ENCODE results near the gene RAC2.
"Not testable (repeated sequence)": the region's sequence is repeated elsewhere in the genome, so short reads cannot be mapped to it uniquely, and the experiment has no call there.

Gene RAC2

GRCh38 chr22:37201443-37201820 lies 42.6 kb downstream of the RAC2 start:
- DNase-seq, result not testable (repeated sequence)

- DNase-seq, result no peak
These were observed 44.3 kb downstream of the RAC2 start for GRCh38 chr22:37199760-37200108.

- DNase-seq, result peak; percentile 93
These were observed 44.8 kb downstream of the RAC2 start for GRCh38 chr22:37199103-37199759.

DNA sequence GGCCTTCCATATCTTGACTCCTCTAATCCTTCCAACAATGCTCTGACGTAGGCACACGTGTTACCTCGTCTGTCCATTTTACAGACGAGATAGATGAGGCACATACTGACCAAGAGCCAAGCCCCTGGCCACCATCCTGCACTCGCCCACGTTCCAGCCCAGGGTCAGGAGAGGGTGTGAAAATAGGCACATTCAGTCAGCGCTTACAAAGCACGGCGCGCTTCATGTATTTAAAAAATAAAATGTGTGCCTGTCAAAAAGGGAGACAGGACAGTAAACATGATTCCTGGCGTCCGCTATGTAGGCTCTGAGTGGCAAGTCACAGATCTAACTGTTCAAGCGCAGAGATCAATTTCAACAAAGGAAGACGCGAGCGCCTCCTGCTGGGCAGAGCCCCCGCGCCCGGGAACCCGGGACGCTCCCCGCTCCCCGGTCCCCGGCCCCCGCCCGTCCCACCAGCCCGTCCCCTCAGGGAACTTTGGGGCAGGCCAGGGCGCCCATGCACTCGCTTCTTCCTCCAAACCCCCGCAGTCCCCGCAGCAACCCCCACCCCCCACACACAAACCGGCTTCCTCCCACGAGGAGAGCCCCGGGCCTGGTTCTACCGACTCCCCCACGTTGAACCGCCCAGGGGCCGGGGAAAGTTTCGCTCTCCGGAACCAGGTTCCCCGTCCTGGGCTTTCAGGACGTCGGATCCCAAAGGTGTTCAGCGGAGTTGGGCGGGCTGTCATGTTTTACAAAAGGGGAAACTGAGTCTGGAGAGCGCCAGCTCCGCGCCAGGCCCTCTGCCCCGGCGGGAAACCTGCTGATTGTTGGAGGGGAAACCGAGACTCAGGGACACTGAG lies 45.6 kb downstream of the RAC2 start:
- peak; percentile 10 for DNase-seq

DNA sequence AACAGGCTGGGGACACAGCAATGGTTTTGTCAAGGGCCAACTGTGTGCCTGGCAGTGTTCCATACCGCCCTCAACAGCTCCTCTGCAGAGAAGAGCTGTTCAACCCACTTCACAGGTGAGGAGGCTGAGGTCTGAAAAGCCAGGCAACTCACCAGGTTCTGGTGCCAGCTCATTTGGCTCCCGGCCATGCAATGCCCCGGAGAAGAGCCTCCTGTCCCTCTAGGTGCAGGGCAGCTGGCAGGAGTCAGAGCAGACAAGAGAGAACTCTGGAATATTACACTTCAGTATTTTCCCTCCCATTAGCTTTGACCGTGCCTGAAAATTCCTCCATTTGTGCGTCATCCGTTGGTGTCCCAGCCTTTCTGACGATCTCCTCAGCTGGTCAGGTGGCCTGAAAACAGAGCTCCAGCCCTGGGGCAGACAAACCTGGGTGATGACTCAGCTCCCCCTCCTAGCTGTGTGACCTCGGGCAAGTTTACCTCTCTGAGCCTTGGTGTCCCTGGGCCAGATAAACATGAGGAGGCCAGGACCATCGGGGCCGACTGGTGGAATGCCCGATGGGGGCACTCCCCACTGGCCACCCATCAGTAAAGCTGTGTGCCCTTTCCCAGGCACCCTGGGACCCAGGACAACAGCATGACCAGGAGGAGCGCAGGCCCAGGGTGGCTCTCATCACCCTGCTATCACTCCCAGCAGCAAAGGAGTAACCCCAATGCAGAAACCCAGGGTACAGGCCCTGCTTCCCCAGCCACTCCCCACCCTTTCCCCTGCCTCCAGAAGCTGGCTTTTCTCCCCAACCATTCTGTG lies 46.4 kb downstream of the RAC2 start:
- no peak for DNase-seq

DNA sequence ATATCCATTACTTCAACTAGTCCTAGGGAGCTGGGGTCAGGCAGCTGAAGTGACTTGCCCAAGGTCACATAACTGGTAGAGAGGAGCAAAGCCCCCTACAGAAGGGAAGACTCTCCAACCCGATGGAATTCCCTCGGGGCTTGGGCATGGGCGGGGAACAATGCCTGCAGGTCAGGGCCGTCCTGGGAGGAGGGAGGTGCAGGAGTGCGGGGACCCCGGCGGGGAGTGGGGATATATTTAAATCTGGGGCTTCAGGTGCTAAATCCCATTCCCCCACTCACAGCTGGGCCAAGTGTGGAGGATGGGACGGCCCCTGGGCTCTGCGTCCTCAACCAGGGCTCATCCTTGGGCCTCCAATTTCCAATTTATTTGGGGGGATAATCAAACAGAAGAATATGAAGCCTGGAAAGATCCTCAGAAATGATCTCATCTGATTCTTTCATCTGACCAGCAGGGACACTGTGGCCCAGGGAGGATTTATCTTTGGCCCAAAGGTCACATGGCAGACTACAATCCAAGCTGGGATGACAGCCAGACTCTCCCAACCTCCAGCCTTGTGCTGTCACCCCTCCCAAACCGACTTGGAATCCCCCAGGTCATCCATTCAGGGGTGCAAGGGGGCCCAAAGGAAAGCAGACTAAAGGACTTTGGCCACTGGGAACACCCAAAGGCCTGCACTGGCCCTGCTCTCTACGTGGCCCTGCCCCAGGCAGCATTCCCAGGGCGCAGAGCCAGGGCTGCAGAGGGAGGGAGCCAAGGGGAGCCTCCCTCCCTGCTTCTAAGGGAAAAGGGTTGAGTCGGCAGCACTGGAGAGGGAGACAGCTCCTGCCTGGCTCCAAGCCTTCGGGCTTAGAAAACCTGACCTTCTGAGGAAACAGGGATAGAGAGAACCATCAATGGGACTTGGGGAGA lies 47.3 kb downstream of the RAC2 start:
- DNase-seq, result no peak

DNA sequence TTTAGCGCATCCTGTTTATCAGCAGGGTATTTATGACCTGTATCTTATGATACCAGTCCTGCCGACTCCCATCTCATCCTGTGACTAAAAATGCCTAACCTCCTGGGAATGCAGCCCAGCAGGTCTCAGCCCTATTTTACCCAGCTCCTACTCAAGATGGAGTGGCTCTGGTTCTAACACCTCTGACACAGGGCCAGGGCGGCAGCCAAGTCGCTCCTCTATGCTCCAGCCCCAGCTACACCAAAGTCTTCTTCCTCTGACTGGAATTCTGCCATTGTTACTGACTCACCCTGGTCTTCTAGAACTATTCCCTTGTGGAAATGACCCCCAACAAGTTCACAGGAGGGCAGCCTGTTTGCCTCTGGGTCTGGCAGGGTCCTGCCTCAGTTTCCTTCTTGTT lies 48.1 kb downstream of the RAC2 start:
- DNase-seq, result no peak

- DNase-seq, result no peak
These were observed 49.3 kb downstream of the RAC2 start for GRCh38 chr22:37194750-37195149.

DNA sequence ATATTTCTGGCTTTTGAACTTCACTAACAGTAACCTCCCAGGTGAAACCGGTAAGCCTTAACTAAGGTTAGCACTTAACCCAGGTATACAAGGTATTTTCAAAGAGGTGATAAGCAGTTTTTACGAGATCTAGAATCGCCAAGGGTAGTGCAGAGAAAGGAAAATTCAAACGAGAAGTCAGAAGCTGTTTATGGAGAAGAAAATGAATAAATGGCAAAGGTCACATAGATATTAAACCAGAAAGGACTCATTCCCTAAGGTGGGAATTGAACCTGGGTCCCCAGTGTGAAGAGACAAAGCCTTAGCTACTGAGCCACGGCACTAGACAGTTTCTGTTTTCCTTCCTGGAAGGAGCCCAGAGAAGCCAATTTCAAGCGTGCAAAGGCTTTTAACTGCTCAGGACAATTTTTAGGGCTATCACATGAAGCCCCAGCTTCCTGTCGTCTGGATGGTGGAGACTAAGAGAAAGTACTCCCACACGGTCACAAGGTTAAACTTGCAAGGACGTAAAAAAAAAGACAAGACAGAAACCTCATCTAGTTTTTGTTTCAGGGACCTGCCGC lies 50.4 kb downstream of the RAC2 start:
- DNase-seq, result no peak

GRCh38 chr22:37192741-37193140 lies 51.3 kb downstream of the RAC2 start:
- DNase-seq, result no peak

DNA sequence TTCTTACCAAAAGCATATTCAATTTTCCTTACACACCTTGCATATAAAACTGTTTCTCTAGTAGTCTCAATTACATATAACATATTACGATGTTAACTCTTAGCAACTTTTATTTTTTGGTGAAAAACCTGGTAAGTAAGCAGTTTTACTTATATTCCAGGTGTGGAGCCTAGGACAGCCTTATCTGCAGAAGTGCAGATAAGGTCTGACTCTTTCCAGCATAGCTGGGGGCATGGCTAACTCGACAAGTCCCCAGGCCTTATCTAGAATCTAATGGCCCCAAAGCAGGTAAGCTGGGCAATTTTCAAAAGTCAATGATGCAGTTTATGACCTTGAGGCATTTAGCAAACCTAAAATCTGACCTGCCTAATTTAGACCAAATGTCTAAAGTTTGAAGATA lies 51.9 kb downstream of the RAC2 start:
- no peak for DNase-seq

- DNase-seq, result no peak
These were observed 53.7 kb downstream of the RAC2 start for GRCh38 chr22:37190262-37190780.

DNA sequence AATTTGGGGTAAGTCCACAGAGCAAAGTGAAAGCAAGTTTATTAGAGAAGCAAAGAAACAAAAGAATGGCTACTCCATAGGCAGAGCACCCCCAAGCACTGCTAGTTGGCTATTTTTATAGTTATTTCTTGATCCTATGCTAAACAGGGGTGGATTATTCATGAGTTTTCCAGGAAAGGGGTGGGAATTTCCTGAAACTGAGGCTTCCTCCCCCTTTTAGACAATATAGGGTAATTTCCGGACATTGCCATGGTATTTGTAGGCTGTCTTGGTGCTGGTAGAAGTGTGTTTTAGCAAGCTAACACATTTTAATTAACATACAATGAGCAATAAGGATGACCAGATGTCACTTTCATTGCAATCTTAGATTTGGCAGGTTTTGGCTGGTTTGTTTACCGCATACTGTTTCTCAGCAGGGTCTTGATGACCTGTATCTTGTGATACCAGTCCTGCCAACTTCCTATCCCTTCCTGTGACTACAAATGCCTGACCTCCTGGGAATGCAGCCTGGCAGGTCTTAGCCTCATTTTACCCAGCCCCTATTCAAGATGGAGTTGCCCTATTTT lies 55.1 kb downstream of the RAC2 start:
- DNase-seq, result no peak

DNA sequence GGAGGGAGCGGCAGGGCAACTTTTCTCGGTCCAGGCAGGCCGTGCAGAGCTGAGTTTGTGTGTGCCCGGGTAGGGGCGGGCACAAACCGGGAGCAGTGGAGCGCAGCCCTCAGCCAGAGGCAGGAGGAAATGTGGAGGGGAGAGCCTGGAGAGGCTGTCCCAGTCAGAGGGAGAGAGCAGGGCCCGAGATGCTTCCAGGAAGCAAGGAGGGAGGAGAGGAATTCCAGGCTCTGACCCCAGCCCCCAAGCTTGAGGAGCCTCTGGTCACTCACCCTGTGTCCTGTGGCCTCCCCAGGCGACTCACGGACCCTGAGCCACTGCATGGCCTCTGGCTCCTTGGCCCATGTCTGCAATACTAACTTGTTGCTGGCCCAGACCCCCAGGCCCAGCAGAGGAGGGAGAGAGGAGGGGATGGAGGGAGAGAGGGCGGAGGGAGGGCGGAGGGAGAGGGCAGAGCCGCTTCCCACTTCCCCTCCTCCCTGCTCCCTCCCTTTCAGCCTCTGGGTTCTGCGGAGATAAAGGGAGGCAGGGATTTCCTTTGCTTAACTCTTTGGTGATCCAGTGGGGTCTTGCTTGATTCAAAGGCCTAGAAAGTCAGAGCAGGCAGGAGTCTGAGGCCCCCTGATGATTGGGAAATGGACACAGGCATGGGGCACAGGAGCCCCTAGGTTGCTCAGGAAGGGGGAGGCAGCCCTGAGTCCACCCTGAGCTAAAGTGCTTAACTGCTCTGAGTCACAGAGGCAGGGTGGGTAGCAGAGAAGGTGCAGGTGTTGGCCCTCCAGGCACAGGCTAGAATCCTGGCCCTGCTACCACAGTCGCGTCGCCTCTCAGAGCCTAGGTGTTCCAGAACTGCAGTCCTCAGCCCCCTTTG lies 55.9 kb downstream of the RAC2 start, which contains the start of gene C1QTNF6:
Gene C1QTNF6 (minus strand): TSS at position 357 of the 871 bp plus-strand sequence. CDS start 34 bp downstream, at position 323.
- peak; percentile 26 for DNase-seq

- no peak for DNase-seq
These were observed 56.5 kb downstream of the RAC2 start for GRCh38 chr22:37187552-37187890.

GRCh38 chr22:37186997-37187522 lies 57.0 kb downstream of the RAC2 start:
- no peak for DNase-seq

- DNase-seq, result no peak
These were observed 57.7 kb downstream of the RAC2 start for GRCh38 chr22:37186228-37186996.

GRCh38 chr22:37185646-37186227 lies 58.3 kb downstream of the RAC2 start:
- no peak for DNase-seq
